OCI-LY1 (cell line): Measurements from ENCODE around the gene QRICH1.
A peak's percentile ranks its signal among the peaks of the same experiment; 100 is the strongest.

ENCODE experiments used
- H2AFZ ChIP-seq: fragments of 200-600 bp; sonication (generic), shearing (Covaris generic); 2 replicates; pipeline ENCODE4 v1.6.0; 2014; ENCODE audit warnings: antibody characterized with exemption, mild to moderate bottlenecking, low read length
- H3F3A ChIP-seq: fragments of 200-600 bp; sonication (generic), shearing (Covaris generic); 2 replicates; pipeline ENCODE4 v1.6.0; 2014; ENCODE audit warnings: mild to moderate bottlenecking, antibody characterized with exemption, low read length, moderate library complexity; ENCODE audit not compliant: insufficient read depth
- H3K27ac ChIP-seq: fragments of 200-600 bp; sonication (generic); 2 replicates; pipeline ENCODE4 v1.5.1; 2014; ENCODE audit warnings: low read length, mixed run types, mild to moderate bottlenecking, low read depth; ENCODE audit not compliant: poor library complexity, severe bottlenecking
- H3K27me3 ChIP-seq: fragments of 200-600 bp; sonication (generic); 2 replicates; pipeline ENCODE4 v1.6.0; 2014; ENCODE audit warnings: antibody characterized with exemption, mild to moderate bottlenecking, low read length, moderate library complexity; ENCODE audit not compliant: insufficient read depth
- H3K36me3 ChIP-seq: fragments of 200-600 bp; sonication (generic); 2 replicates; pipeline ENCODE4 v1.6.1; 2014; ENCODE audit warnings: mild to moderate bottlenecking, antibody characterized with exemption, low read length, moderate library complexity, mixed read lengths; ENCODE audit not compliant: insufficient read depth
- H3K4me1 ChIP-seq: fragments of 200-600 bp; sonication (generic); 2 replicates; pipeline ENCODE4 v1.5.1; 2014; ENCODE audit warnings: mild to moderate bottlenecking, low read length, moderate library complexity; ENCODE audit not compliant: insufficient read depth, severe bottlenecking
- H3K4me2 ChIP-seq: fragments of 200-600 bp; sonication (generic), shearing (Covaris generic); 2 replicates; pipeline ENCODE4 v1.6.1; 2014; ENCODE audit warnings: low read length
- H3K4me3 ChIP-seq: fragments of 200-600 bp; sonication (generic); 2 replicates; pipeline ENCODE4 v1.5.1; 2014; ENCODE audit warnings: low read length, low read depth, mild to moderate bottlenecking, mixed read lengths; ENCODE audit not compliant: poor library complexity, severe bottlenecking
- H3K79me2 ChIP-seq: fragments of 200-600 bp; shearing (Covaris generic); 2 replicates; pipeline ENCODE4 v1.6.1; 2016; ENCODE audit warnings: mixed run types, low read length, mixed read lengths; ENCODE audit not compliant: insufficient read depth
- H3K9ac ChIP-seq: fragments of 200-600 bp; sonication (generic), shearing (Covaris generic); 2 replicates; pipeline ENCODE4 v1.6.1; 2014; ENCODE audit warnings: mild to moderate bottlenecking, low read length, mixed read lengths
- H3K9me2 ChIP-seq: fragments of 200-600 bp; sonication (generic), shearing (Covaris generic); 2 replicates; pipeline ENCODE4 v1.6.1; 2014; ENCODE audit warnings: low read depth, mild to moderate bottlenecking, low read length, mixed read lengths
- H3K9me3 ChIP-seq: fragments of 200-600 bp; shearing (Covaris generic); 2 replicates; pipeline ENCODE4 v1.6.1; 2014; ENCODE audit warnings: low read length, mixed read lengths
- H4K20me1 ChIP-seq: fragments of 200-600 bp; sonication (generic), shearing (Covaris generic); 2 replicates; pipeline ENCODE4 v1.6.0; 2016; ENCODE audit warnings: mild to moderate bottlenecking, low read length; ENCODE audit not compliant: insufficient read depth
- CTCF ChIP-seq: fragments of 200-600 bp; sonication (generic), shearing (Covaris generic); IDR thresholded peaks from 2 replicates; pipeline ENCODE4 v1.5.1; 2017; ENCODE audit warnings: mild to moderate bottlenecking, antibody characterized with exemption, low read length, moderate library complexity, mixed read lengths
- EZH2 ChIP-seq: fragments of 200-600 bp; sonication (generic), shearing (Covaris generic); IDR thresholded peaks from 2 replicates; pipeline ENCODE4 v1.8.0; 2017; ENCODE audit warnings: borderline replicate concordance, mixed run types, mild to moderate bottlenecking, antibody characterized with exemption, low read length, moderate library complexity, mixed read lengths

The QRICH1 gene

GRCh38 chr3:49021213-49021812 lies 72.6 kb downstream of the QRICH1 start:
- Histone ChIP-seq H3K27me3 (no peaks in the 10 kb centered on the region), H3K79me2 (peaks cover 13% of the 10 kb centered on the region; the same call in 1 of the 2 replicates), H3F3A (0 out of 2 replicates have a peak, but pooled peaks cover 8% of the 10 kb centered on the region), H3K36me3 (peaks cover 35% of the 10 kb centered on the region), H3K4me1 (peaks cover 57% of the 10 kb centered on the region), H3K9me3 (no peaks in the 10 kb centered on the region), H4K20me1 (no peaks in the 10 kb centered on the region), H2AFZ (no peak overlapping the region), H3K4me3 (peak overlapping the region; percentile 95), H3K9ac (peak overlapping the region; percentile 95), H3K9me2 (no peaks in the 10 kb centered on the region), H3K4me2 (peak overlapping the region; percentile 98), H3K27ac (peak overlapping the region; percentile 96)
- TF ChIP-seq EZH2 (no peak), CTCF (no peak)

- no peaks in the 10 kb centered on the region for H4K20me1 ChIP-seq
- H3K9me2 ChIP-seq: no peaks in the 10 kb centered on the region
- H3F3A ChIP-seq: 0 out of 2 replicates have a peak, but pooled peaks cover 8% of the 10 kb centered on the region
- H3K27ac ChIP-seq: peak overlapping the region; percentile 96
- H3K27me3 ChIP-seq: no peaks in the 10 kb centered on the region
- no peak overlapping the region for H2AFZ ChIP-seq
- H3K36me3 ChIP-seq: peaks cover 35% of the 10 kb centered on the region
- H3K9me3 ChIP-seq: no peaks in the 10 kb centered on the region
- TF ChIP-seq EZH2 (no peak), CTCF (peak; percentile 17; the same call in 1 of the 2 replicates)
- H3K4me1 ChIP-seq: peaks cover 50% of the 10 kb centered on the region
- peak overlapping the region; percentile 95 for H3K9ac ChIP-seq
- peak overlapping the region; percentile 95 for H3K4me3 ChIP-seq
- H3K79me2 ChIP-seq: peaks cover 13% of the 10 kb centered on the region; the same call in 1 of the 2 replicates
- H3K4me2 ChIP-seq: peak overlapping the region; percentile 98
Measured at GRCh38 chr3:49020330-49021212, 73.3 kb downstream of the QRICH1 start.

GRCh38 chr3:49019941-49020329 lies 73.9 kb downstream of the QRICH1 start:
- peaks cover 13% of the 10 kb centered on the region; the same call in 1 of the 2 replicates for H3K79me2 ChIP-seq
- no peaks in the 10 kb centered on the region for H4K20me1 ChIP-seq
- peak overlapping the region; percentile 95 for H3K4me3 ChIP-seq
- H3K36me3 ChIP-seq: peaks cover 35% of the 10 kb centered on the region
- H3F3A ChIP-seq: 0 out of 2 replicates have a peak, but pooled peaks cover 8% of the 10 kb centered on the region
- peak overlapping the region; percentile 95 for H3K9ac ChIP-seq
- peak overlapping the region; percentile 96 for H3K27ac ChIP-seq
- TF ChIP-seq EZH2 (no peak), CTCF (no peak)
- no peaks in the 10 kb centered on the region for H3K9me3 ChIP-seq
- H3K4me1 ChIP-seq: peaks cover 43% of the 10 kb centered on the region
- H3K9me2 ChIP-seq: no peaks in the 10 kb centered on the region
- no peak overlapping the region for H2AFZ ChIP-seq
- H3K27me3 ChIP-seq: no peaks in the 10 kb centered on the region
- peak overlapping the region; percentile 98 for H3K4me2 ChIP-seq
